Hematopoietic multipotent progenitor cell treated with erythropoietin and hydrocortisone succinate and interleukin-3 and kit ligand, for 8 days (in vitro differentiated cells): ENCODE measurements around the gene ADCK1.
"Not testable (repeated sequence)": the region's sequence is repeated elsewhere in the genome, so short reads cannot be mapped to it uniquely, and the experiment has no call there.

Experiments used
- DNase-seq: peaks from one replicate; pipeline ENCODE4 v3.0.0-alpha.2; 2015

Gene ADCK1

DNA sequence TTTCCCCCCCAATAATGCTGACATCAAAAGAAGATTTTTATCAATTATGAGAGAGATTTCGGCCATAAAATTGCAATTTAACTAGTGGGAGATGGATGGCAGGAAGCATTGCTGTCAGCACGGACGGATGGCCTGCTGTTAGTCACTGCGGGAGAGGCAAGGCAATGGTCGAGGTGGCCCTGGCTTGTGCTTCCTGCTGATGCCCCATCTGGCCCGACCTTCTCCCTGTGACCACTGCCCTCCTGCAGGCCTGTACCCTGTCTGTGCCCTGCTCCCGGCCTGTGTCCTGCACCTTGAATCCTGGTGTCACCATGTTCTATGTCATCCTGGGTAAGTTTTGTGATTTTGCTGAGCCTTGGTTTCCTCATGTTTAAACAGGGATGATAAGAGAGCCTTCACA lies 67.6 kb downstream of the ADCK1 start:
- DNase-seq: no peak

DNA sequence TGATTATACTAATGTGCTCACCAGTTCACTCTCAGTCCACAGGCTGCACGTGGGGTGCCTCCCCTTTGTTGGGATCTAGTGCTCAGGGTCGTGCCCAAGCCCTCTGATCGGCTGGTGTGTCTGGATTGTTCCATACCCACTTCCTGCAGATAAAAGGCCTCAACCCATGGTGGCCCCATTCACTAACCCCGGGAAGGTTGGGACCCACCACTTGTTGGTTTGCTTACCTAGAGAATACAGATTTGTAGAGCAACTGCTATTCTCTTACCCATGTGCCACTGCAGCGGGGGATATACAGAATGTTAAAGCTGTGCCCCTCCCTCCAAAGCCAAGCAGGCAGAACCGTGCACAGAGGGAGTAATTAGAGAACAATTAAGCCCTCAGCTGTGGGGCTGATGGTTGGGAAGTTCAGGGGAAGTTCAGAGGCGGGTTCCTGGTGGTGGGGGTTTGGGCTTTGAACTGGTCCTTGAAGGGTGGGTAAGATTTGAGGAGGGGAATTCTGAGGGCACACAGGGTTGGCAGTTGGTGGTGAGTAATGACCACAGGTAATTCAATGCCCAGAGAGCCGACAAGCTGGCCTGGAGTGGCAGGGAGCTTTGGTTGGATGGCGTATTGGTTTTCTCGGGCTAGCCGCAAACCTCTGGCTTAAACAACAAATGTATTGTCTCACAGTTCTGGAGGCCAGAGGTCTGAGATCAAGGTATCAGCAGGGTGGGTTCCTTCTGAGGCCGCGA lies 68.8 kb downstream of the ADCK1 start:
- DNase-seq: no peak

DNA sequence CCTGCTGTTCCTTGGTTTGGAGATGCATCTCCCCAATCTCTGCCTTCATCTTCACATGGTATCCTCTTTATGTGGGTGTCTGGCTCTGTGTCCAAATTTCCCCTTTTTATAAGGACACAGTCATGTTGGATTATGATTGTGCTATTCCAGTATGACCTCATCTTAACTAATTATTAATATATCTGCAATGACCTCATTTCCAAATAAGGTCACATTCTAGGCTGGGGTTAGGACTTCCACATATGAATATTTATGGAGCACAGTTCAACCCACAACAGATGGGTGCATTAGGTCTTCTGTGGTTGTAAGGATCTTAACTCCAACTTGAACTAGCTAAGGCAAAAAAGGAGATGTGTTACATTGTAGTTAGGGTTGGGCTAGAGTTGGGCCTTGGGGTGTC lies 69.4 kb downstream of the ADCK1 start:
- no peak for DNase-seq

DNA sequence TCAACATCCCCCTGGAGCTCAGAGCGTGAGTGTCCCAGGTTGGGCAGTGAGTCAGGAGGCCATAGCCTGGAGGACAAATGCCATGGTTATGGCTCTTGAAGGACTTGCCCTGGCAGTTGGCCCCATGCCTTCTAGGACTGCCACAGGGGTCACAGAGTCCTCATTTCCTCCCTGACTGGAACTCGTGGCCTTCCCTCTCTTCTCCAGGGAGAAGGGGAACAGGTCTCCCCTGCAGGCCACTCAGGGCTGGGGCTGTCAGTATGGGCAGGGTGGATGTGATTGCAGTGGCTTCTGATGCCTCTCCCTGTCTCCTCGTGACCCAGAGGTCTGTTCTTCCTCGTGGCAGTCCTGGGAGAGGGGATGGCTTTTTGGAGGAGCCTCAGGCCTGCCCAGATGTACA lies 70.7 kb downstream of the ADCK1 start:
- no peak for DNase-seq

DNA sequence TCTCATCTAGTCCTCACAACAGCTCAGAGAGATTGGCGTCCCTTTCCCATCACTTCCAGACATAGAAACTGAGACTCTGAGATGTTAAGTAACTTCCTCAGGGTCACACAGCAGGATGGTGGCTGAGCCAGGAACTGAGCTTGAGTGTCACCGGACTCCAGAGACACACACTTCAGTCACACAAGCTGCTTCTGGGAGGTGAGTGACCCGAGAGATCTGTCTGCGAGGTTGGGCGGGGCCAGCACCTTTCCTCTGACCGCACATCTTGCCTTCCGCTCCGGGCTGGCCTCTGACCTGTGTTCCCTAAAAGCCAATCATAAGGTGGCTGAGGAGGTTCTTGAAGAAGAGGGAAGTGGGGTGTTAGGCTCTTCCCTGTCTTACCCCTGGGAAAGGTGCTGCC lies 72.2 kb downstream of the ADCK1 start:
- DNase-seq: no peak

DNA sequence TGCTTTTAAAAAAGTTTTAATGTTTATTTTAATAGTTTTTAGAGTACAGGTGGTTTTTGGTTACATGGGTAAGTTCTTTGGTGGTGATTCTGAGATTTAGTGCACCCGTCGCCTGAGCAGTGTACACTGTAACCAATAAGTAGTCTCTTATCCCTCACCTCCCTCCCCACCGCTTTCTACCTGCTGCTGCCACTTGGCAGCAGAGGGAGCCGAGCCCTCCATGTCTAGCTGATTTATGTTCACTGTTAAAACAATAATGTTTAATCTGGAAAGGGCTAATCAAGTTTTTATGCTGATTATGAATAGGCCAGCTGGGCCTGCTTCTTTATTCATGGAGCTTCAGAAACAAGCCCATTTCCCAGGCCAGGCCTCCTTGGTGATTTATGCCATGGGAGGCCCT lies 73.1 kb downstream of the ADCK1 start:
- no peak for DNase-seq

DNA sequence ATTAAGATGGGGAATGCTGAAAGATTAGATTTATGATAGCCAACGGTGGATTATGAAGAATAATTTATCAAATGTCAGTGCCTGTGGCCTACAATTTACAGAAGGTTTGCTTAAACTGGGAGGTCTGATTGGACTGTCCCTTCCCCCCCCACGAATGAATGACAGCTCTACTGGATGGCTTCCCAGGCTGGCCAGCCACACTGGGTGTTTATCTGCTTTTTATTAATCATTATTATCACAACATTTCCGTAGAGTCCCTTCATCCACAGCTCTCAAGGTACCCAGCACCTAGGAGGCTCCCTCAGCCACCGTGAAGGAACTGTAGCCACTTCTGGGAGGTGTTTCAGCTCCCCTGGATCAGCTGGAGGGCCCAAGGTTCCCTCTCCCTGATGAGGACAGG lies 78.9 kb downstream of the ADCK1 start:
- DNase-seq: no peak

DNA sequence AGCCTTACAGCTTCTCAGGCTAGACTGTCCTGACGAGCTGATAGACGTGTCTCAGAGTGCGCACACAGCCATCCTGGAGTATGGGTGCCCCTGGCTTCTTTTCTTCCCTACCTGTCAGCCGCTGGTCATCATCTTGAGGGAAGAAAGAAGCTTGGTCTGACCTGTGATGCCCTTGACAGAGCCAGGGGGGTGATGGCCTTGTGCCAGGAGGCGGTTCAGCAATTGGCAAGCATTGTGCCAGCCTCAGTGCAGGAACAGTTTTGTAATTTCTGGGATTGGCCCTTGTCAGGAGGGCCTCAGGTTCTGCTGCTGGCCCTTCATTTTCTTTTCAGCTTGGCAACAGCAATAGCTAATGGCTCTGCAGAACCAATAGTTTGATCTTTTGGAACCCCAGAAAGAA lies 80.1 kb downstream of the ADCK1 start:
- no peak for DNase-seq

DNA sequence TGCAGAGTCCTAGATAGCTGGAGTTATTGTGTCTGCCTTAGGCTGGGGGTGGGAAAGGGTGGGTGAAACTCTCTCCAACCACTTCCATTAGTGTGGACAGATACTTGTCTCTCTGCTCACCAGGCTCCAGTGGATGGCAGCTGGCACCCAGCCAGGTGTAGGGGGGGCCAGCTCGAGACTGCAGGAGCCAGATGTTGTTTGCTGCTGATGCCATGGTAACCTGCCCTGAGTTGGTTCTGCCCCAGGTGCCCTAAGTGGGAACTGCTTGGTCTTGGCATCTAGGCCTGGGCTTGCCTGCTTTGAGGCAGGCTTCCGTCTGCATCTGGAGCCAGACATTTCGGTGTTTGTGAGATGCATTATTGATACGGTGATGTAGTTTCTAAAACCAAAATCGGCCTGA lies 82.2 kb downstream of the ADCK1 start:
- peak; percentile 68 for DNase-seq

DNA sequence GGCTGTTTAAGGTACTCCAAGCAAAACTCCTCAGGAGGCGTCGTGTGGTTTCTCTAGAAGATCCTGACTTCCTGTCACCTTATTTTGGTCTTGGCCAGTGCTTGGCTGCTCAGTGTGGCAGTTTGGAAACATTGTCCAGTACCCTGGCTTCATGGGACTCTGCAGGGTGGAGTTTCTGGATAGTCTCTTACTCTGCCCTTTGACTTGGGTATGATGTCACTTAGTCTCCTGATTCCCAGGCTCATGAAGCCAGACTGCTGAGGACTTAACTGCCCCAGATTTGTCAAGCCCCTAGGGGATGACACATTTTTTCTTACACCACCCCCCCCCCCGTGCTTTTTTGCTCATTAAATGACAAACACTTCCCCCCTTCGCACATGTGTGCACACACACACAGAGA lies 82.7 kb downstream of the ADCK1 start:
- DNase-seq: no peak

DNA sequence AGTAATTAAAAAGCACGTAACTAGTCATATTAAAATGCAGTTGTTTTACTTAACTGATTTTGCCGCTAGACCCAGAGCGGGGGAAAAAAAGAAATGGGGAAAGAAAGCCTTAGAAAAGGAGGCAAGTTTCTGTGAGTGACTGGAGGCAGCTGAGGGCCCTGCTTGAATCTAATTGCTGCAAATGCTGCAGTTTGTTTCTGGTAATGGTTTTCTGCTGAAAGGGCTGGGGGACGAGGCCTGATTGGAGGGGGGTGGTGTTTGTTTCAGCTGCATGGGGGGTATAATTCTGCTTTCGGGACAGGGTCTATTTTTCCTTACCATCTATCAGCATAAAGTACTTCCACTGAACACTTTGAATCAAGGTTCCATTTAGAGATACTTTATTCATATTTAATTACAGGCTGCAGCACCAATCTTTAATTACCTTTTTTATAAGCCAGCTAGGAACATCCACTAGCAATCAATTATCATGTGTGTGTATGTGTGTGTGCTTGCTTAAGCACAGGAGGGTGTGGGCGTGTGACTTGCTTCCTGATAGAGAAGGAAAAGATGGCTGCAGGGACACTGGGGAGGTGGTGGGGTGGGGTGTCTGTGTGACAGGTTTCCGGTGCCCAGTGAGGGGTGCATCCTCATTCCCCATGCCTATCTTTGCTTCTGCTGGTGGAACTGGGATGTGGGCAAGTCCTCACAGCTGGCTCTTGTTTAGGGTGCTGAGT lies 83.4 kb downstream of the ADCK1 start:
- DNase-seq: peak; percentile 30

DNA sequence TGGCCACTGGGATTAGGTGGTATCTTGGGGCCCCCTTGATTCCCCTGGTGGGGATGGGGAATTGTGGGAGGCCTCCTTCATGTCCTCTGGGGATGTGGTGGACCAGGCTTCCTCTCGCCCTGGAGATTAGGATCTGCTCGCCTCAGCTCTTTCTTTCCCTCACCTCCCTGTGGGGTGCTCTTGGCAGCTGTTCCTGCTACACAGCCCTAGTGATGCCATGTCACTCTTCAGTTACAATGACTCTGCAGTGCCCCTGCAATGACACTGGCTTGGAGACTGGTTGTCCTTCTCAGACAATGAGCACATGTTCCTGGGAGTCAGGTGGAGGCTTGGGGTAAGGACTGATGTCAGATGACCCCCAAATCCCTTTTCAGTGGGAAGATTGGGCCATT lies 83.9 kb downstream of the ADCK1 start:
- DNase-seq: peak; percentile 46

DNA sequence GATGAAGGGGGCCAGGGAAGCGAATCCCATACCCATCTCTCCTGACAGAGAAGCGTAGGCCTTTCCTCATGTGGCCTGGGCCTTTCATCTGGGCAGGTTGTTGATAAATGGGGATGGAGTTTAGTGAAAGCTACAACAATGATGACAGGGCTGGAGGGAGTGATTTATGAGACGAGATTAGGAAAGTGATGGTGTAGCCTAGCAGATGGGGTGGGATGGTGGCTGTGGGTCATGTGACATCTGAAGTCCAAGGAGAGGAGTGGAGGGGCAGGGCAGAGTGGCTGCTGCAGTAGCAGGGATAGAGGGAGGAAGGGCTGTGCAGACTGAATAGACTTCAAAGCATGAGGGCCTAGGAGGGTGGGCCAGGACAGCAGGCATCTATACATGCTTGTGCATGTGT lies 85.5 kb downstream of the ADCK1 start:
- DNase-seq: no peak

DNA sequence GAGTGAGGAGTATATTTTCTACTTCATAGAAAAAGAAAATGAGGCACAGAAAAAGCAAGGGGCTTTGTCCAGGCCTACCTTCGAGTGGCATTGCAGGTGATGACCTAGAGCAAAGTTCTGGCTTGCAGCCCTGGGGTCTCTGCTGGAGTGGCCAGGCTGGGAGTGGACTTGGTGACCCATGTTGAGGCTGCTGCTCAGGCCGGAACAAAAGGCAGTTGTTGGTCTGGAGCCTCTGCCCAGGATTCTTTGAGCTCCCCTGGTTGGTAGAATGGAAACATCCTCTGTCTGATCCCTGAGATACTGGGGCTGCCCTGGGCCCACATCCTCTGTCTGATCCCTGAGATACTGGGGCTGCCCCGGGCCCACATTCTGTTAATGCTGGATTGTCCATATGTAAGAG lies 86.1 kb downstream of the ADCK1 start:
- DNase-seq: no peak

DNA sequence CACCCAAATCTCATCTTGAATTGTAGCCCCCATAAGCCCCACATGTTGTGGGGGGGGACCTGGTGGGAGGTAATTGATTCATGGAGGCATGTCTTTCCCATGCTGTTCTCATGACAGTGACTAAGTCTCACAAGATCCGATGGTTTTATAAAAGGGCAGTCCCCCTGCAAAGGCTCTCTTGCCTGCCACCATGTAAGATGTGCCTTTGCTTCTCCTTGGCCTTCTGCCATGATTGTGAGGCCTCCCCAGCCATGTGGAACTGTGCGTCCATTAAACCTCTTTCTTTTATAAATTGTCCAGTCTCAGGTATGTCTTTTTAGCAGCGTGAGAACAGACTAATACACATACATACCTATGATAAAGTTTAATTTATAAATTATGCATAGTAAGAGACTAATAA lies 89.0 kb downstream of the ADCK1 start:
- DNase-seq: not testable (repeated sequence)

DNA sequence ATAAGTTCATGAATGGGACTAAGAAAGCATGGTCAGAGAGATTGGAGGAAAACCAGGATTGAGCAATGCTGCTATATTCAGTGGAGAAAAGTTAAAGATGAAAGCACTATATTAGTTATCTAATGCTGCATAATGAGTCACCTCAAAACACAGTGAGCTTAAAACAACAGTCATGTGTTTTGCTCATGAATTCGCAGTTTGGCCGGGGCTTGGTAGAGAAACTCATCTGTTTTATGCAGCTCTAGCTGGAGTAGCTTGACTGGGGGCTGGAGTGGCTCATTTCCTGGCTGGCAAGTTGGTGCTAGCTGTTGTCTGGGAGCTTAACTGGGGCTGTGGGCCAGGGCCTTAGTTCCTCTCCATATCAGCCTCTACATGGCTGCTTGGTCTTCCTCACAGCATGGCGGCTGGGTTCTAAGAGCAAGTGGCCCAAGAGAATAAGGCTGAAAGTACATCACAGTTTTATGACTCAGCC lies 90.1 kb downstream of the ADCK1 start:
- no peak for DNase-seq

DNA sequence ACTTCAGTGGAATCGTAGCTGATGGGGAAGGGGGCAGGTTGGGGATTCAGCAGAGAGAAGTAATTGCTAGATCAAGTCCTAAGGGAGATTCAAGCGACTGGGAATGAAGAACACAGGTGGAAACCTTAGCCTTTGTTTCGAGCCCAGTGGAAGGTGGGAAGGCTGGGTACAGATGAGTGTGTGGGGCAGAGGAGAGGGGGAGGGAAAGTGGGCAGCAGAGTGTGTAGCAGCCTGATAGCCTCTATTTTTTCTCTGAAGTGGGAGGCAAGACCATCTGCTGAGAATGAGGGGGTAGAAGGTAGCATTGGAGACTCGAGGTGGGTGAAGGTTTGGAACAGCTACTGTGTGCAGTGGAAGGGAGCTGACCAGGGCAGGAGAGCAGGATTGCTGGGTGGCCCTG lies 91.0 kb downstream of the ADCK1 start:
- no peak for DNase-seq

DNA sequence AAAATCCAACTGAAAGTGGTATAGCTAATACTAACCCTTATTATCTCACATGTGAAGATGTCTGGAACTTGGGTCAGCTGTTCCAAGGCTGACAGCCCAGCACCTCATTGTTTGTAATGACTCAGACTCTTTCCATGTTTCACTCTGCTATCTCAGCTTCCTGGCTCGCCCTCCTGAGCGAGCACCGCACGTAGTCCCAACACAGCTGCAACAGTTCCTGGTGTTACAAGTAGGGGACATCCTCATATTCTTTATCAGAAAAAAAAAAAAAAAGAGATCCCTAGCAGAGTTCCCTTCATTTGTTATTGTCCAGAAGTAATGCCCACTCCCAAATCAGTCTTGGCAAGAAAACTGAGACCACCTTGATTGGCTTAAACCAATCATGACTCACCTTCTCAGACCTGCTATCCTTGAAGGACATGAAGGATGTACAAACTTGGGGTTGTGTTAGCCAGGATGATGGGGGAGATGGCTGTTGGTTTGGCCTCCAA lies 92.5 kb downstream of the ADCK1 start:
- no peak for DNase-seq

DNA sequence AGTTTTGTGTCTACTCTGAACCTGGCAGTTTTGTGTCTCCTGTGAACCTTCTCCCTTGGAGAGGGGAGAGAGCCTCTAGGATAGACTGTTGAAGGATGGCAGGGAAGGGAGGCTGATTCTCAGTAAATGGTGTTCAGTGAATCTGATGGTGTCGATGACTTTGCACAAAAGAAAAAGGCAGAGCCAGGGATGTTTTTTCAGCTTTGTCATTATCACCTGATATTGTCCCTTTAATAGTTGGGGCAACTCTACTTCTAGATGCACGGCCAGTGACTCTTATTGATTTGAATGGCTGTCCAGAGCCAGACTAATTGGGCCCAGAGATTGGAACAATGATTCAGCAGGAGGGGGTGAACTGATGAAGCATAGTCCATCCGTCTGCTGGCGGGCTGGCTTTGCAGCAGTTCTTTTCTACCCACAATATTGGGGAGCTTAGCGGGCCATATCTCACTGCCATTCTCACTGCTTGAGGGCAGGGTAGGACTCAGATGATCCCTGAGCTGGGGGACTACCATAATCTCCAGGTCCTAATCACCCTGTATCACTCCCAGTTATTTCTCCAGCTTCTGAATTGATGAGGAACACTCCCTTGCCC lies 93.1 kb downstream of the ADCK1 start:
- DNase-seq: no peak

DNA sequence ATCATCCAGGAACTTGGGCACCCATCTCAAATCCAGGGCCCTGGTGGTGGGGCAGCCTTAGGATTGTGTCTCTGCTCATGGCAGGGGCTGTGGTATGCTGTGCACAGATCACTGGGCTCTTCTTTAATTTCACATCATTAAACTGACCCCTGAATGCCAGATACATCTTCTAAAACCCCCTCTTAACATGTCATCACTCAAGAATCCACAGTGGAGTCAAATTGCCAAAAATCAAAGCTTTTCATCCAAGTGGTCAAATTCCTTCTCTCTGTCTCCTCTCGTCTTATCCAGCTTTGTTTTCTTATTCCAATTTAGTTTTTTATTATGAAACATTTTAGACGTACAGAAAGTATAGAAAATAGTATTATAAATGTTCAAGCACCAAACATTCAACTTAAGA lies 97.5 kb downstream of the ADCK1 start:
- DNase-seq: no peak

DNA sequence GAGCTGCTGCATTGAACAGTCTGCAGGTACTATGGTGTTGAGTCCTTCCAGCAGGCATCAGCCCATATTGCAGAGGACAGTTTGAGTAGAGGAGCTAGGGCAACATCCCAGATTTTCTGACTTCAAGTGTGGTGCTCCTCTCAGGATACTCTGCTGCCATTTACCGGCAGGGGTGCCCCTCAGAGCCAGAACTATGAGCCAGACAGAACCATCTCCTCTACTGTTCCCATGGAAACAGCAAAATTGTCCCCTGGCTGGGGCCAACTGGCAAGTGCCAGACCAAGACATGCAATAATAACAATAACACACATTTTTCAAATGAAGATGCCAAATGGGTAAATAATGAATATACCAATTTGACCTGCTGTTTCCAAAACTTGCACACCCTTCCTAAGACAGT lies 102.9 kb downstream of the ADCK1 start:
- DNase-seq: no peak

DNA sequence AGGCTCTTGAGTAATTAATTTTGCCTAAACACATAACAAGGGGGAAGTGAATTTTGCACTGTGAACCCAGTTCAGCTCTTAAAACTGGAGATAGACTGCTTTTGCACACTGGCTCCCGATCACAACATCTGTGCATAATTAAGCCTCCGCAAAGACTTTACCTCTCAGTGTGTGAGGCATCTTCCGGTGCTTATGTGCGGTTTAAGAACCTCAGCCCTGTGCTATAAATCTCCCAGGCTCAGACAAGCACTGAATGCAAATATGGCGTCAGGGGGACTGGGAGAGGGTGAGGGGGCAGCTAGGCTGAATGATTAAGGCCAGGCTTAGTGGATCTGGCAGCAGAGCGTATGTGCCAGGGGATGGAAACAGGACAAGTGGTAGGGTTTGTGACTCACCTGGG lies 103.3 kb downstream of the ADCK1 start:
- DNase-seq: no peak

DNA sequence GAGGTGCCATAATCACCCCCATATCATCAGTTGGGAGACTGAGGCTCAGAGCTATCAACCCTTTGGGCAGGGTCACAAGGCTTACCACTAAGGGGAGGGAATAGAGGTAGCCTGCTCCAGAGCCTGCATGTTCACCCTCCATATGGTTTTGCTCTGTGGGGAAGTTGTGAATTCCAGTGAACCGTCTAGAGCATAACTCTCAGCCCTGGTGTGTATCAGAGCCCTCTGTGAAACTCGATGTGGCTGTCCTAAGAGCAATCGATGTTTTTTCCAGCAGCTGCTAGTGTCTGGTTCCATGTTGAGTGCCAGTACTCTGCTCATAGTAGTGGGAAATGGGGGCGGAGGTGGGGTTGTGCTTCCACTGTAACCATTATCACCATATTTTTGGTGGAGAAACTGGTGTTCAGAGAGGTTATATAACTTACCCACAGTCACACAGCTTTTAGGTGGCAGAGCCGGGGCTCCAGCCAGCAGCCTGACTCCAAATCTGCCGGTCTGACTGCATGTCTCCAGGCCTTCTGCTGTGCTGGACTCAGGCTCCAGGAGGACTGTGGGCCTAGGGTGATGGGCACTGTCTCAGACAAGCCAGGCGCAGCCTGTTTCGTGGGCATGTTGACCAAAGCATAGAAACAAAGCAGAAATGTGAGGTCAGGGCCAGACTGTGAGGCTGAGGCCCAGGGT lies 104.2 kb downstream of the ADCK1 start:
- DNase-seq: no peak

DNA sequence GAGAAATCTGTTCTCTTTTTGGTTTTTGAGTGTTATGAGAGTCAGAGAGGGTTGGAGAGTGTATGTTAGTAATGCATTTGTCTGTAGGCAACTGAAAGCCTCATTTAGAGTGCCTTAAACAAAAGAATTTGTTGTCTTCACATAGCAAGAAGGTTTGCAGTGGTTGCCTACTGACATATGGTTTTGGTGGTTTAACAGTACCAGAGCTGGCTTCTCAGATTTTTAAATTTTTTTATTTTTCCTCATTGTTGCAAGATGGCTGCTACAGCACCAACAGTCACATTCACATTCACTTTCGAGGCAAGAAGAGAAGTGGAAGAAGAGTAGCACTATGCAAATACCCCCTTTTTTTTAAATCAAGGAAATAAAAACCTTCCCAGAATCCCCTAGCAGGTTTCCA lies 106.5 kb downstream of the ADCK1 start:
- no peak for DNase-seq
